Measurements from ENCODE around the gene PRXL2C.

- no peak for TF ChIP-seq POLR2A (IDR thresholded peaks at IDR 0.05; ENCODE audit: low read depth, low read length)
- TF ChIP-seq POLR2AphosphoS5 (IDR thresholded peaks at IDR 0.05; ENCODE audit: low read depth, low read length) = no peak
- TF ChIP-seq TAF1 (IDR thresholded peaks at IDR 0.05; ENCODE audit: low read depth, low read length) = no peak
- TF ChIP-seq PAX5 (IDR thresholded peaks at IDR 0.05; ENCODE audit: insufficient read depth, low read length, severe bottlenecking) = no peak
These were observed 36.0 kb downstream of the PRXL2C start for GRCh38 chr9:96619124-96619465.
